Measurements from ENCODE around the gene ENPEP.

Gene ENPEP

GRCh38 chr4:110613745-110614144 is 137.8 kb downstream of the ENPEP start:
- TF ChIP-seq, protein P1, sequence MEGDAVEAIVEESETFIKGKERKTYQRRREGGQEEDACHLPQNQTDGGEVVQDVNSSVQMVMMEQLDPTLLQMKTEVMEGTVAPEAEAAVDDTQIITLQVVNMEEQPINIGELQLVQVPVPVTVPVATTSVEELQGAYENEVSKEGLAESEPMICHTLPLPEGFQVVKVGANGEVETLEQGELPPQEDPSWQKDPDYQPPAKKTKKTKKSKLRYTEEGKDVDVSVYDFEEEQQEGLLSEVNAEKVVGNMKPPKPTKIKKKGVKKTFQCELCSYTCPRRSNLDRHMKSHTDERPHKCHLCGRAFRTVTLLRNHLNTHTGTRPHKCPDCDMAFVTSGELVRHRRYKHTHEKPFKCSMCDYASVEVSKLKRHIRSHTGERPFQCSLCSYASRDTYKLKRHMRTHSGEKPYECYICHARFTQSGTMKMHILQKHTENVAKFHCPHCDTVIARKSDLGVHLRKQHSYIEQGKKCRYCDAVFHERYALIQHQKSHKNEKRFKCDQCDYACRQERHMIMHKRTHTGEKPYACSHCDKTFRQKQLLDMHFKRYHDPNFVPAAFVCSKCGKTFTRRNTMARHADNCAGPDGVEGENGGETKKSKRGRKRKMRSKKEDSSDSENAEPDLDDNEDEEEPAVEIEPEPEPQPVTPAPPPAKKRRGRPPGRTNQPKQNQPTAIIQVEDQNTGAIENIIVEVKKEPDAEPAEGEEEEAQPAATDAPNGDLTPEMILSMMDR (IDR thresholded peaks at IDR 0.05; ENCODE audit: low read length, missing control alignments), result no peak
- no peak for DNase-seq (ENCODE audit: low read depth)
- H3K4me3 ChIP-seq (replicated peaks; ENCODE audit: low read depth, low read length), result no peak overlapping the region

DNA sequence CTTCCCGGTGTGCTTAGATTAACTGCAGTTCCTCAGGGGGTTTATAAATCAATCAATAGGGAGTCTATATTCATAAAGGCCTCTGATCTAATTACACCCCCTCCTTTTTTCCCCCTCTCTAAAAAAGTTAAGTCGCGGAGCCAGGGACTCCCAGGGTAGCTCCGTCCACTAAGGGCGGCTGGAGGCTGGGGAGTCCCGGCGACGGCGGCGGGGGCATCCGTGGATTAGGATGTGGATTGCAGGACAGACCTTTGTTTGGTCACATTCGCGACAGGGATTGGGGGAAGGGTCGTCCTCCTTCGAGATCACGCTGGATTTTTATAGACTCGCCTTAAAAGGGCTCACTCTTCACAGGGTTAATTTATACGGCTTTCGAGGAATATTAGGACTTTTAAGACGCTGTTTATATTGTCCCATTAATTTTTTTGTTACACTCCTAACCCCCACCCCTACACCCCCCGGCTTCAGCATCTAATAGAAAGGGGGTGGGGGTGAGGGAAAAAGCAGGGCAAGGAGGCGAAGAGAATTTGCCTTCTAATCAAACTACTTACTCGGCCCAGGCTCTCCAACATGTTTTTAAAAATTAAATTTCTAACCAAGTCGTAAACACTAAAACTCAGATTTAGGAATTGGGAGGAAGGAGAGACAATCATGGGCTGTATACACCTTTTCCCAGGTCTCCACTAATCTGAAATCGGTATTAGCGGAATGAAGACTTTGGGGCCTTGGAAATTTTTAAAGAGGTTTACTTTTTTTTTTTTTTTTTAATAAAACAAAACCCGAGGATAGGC is 138.4 kb downstream of the ENPEP start:
- TF ChIP-seq, protein P1 (IDR thresholded peaks at IDR 0.05; ENCODE audit: low read length, missing control alignments), result no peak
- H3K4me3 ChIP-seq (replicated peaks; ENCODE audit: low read depth, low read length), result no peak overlapping the region
- no peak for DNase-seq (ENCODE audit: low read depth)

Measured in fibroblast of pulmonary artery (primary cell).